Ovary (tissue), 9 donors: ENCODE results near the gene KNOP1. TPM values are rescaled to one million over a fixed set of nuclear protein-coding genes. Genes with fewer than 3 reads are reported as not detected.

Experiments
- DNase-seq, 5 donors: peaks; one replicate each; pipeline ENCODE4 v3.0.0-alpha.2; 2019 to 2020
- H3K27ac ChIP-seq, 2 donors: fragments of 200-600 bp; one replicate each; pipeline versions ENCODE4 v1.5.1 to v1.8.0; 2019 to 2022
- H3K27me3 ChIP-seq: fragments of 200-600 bp; one replicate; pipeline ENCODE4 v1.8.0; 2022
- H3K36me3 ChIP-seq: fragments of 200-600 bp; sonication (generic); one replicate; pipeline ENCODE4 v1.5.1; 2019
- H3K4me1 ChIP-seq: one replicate; pipeline ENCODE4 v1.8.1; 2013; ENCODE audit warnings: mild to moderate bottlenecking, moderate library complexity; ENCODE audit not compliant: insufficient read depth
- H3K4me3 ChIP-seq: fragments of 200-600 bp; sonication (generic); one replicate; pipeline ENCODE4 v1.5.1; 2017
- H3K9me3 ChIP-seq, 2 donors: fragments of 200-600 bp in 1 of 2; sonication (generic) in 1 of 2; one replicate each; pipeline versions ENCODE4 v1.5.1 to v1.8.1; 2013 to 2019; ENCODE audit warnings: mild to moderate bottlenecking in 1 of 2, moderate library complexity in 1 of 2
- EP300 ChIP-seq: sonication (generic); formaldehyde crosslinking; IDR thresholded peaks from one replicate; pipeline ENCODE4 v1.6.1; 2017; ENCODE audit warnings: antibody characterized with exemption
- POLR2A ChIP-seq: fragments of 450-650 bp; IDR thresholded peaks from one replicate; pipeline ENCODE4 v1.6.1; 2017; ENCODE audit warnings: antibody characterized with exemption, mild to moderate bottlenecking, moderate library complexity
- WGBS, 3 donors: extraction: QIAGEN DNeasy Blood & Tissue Kit in 1 of 3; methylation state at CpG; one replicate each; pipeline versions ENCODE4 v1.1.5 to v1.1.7; 2013 to 2017; 5-methylcytosine and 5-hydroxymethylcytosine counted together
- intact Hi-C, 4 donors: fragments of 100-400 bp; cut with DNase I; formaldehyde crosslinking; loops; one replicate each; pipeline versions ENCODE4 v1.11.0 to v1.15.1; 2022 to 2023
- polyA plus RNA-seq, 2 donors: library from polyadenylated mRNA; stranded (reverse); fragments of 200-250 nt in 1 of 2; fragments of 350-450 nt in 1 of 2; fragmentation: Illumina TruSeq in 1 of 2; extraction: RNeasy Lipid Tissue Mini Kit (QIAGEN cat#74804) in 1 of 2; gene quantifications; one replicate each; pipeline ENCODE4 v1.2.3, GENCODE V29; 2013 to 2014
- total RNA-seq, 7 donors: library from RNA; depleted of rRNA in 2 of 7; stranded (reverse); fragments of >200 nt in 2 of 7; fragmentation: NEBNext Ultra II Directional in 3 of 7; extraction: Animal tissue kit (Norgen Biotek cat#: 25700) in 3 of 7; gene quantifications; one replicate each; pipeline versions ENCODE4 v1.1.0 to v1.2.4, GENCODE V29; 2016 to 2023
- TF ChIP-seq, protein P1 (sequence below), 3 donors: fragments of 450-650 bp in 2 of 3; fragments of 200-600 bp in 1 of 3; IDR thresholded peaks; one replicate each; pipeline versions ENCODE4 v1.5.1 to v1.8.0; 2016 to 2022; ENCODE audit warnings: antibody characterized with exemption in 3 of 3, mild to moderate bottlenecking in 1 of 3
- donor health status: DM: no; HTN: no; CAD: no; lungs with moderate emphysema.
- donor health status: DM: no; HTN: no; CAD: no.
- donor health status: Bipolar disorder and iron deficiency.
- donor health status: DM: yes; HTN: yes; CAD: no.
- donor health status: DM: no; HTN: no; CAD: no.
- donor health status: DM: yes; HTN: yes; CAD: no.

The KNOP1 gene
- total and polyA plus RNA-seq, 9 donors, result 6.4 to 29.9 (median 17.0) TPM

DNA sequence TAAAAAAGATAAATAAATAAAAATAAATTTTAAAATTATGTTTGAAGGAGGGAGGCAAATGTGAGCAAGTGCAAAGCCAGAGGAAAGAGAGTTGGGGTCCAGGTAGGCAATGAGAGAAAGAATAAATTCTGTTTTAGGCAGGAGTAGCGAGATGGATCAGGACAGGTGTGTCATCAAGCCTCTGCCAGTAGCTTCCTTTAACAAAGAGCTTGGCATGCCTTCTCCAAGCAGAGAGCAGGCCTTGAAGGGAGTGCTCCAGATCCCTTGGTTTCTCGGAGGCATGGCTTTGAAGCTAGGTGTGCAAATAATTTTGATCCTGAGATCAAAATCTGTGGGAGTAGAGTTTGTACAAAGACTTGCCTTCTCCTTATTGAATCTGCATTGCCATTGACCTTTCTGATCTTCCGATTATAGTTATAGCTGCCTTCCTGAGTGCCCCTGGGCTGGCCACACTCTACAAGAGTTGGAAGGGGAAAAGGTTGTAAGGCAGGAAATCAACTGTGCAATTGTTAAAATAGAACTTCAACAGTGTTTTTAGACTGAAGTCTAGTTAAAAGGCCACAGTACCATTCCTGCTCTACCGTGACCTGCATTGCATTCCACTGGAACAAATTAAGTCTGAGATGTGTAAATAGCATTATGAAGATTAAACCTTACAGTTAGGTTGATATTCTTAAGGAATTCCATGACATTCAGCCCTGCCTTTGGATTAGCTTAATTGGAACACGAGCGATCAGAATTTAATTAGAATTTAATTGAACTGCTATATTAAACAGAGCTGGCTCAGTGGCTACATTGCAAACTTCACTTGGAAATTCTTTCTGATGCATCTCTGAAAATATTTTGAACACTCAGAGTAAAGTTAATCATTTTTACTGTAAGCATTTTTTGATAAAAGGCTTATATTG, 33.7 kb upstream of the KNOP1 start:
- no peak for DNase-seq
- no peaks in the 10 kb centered on the region for H3K9me3 ChIP-seq
- 63 to 69% (median 63%) methylated on average over 6 of the region's 6 CpGs for WGBS, 3 donors
- no peak for TF ChIP-seq EP300
- TF ChIP-seq, protein P1, sequence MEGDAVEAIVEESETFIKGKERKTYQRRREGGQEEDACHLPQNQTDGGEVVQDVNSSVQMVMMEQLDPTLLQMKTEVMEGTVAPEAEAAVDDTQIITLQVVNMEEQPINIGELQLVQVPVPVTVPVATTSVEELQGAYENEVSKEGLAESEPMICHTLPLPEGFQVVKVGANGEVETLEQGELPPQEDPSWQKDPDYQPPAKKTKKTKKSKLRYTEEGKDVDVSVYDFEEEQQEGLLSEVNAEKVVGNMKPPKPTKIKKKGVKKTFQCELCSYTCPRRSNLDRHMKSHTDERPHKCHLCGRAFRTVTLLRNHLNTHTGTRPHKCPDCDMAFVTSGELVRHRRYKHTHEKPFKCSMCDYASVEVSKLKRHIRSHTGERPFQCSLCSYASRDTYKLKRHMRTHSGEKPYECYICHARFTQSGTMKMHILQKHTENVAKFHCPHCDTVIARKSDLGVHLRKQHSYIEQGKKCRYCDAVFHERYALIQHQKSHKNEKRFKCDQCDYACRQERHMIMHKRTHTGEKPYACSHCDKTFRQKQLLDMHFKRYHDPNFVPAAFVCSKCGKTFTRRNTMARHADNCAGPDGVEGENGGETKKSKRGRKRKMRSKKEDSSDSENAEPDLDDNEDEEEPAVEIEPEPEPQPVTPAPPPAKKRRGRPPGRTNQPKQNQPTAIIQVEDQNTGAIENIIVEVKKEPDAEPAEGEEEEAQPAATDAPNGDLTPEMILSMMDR (IDR thresholded peaks at IDR 0.05), result no peak
- no peak for TF ChIP-seq POLR2A
- H3K27me3 ChIP-seq, result no peaks in the 10 kb centered on the region
- peaks cover 4% of the 10 kb centered on the region for H3K4me1 ChIP-seq
- no peak overlapping the region for H3K4me3 ChIP-seq
- H3K27ac ChIP-seq, result no peak overlapping the region
- intact Hi-C loops, result no loop called here
- H3K36me3 ChIP-seq, result no peaks in the 10 kb centered on the region

DNA sequence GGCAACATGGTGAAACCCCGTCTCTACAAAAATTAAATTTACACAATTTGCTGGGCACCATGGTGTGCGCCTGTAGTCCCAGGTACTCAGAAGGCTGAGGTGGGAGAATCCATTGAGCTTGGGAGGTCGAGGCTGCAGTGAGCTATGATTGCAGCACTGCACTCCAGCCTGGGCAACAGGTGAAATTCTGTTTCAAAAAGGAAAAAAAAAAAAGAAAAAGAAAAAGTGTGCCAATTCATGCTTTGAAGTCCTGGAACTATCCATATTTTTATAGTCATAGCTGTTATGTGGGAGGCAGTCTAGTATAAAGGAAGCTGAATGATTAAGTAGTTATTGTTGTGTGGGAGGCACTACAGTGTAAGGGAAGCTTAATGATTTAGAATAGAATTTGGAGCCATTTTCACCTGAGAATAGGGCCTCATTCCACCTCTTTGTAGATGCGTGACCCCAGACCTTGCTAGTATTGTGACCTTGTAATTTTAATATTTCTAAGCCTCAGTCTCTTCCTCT, 31.6 kb upstream of the KNOP1 start:
- WGBS, 3 donors, result 81 to 85% (median 83%) methylated on average over 4 of the region's 4 CpGs
- no peak overlapping the region for H3K4me3 ChIP-seq
- no peaks in the 10 kb centered on the region for H3K36me3 ChIP-seq
- no peak overlapping the region for H3K27ac ChIP-seq
- DNase-seq, result no peak
- intact Hi-C loops, result no loop called here
- no peak for TF ChIP-seq POLR2A
- TF ChIP-seq, protein P1 (IDR thresholded peaks at IDR 0.05), result no peak
- TF ChIP-seq EP300, result no peak
- H3K27me3 ChIP-seq, result no peaks in the 10 kb centered on the region
- H3K4me1 ChIP-seq, result peaks cover 4% of the 10 kb centered on the region
- H3K9me3 ChIP-seq, result no peaks in the 10 kb centered on the region

DNA sequence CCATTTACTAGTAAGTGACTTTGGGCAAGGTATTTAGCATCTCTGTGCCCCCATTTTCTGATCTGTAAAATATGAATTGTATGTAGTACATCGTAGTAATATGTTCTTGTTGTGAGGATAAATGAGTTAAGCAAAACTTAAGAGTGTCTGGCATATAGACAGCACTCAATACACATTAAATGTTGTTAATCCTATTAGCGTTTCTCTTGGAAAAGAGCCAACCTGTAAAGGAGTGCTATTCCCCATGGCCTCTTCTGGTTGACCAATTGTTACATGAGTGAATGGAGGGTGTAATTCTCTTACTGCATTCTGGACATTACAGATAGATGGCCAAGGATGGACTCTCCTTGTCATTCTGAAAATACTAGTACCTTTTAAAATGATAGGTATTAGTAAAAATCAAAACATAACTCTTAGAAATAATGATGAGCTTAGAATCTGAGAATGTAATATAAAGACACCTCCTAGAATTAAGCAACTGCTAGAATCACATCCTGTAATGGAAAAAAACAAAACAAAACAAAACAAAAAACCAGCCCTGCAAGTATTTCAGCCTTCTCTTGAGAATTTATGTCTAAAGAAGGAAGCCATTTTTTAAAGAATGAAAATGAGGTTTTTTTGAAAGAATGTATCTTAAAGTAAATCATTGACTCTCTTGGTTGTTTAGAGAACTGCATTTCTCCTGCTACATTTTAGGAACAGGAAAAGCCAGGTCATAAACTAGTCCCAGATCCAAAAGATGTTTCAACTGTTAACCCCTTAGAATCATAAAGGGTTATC, 30.6 kb upstream of the KNOP1 start:
- H3K27ac ChIP-seq, result no peak overlapping the region
- H3K36me3 ChIP-seq, result no peaks in the 10 kb centered on the region
- intact Hi-C loops, result no loop called here
- no peaks in the 10 kb centered on the region for H3K9me3 ChIP-seq
- H3K4me1 ChIP-seq, result no peaks in the 10 kb centered on the region
- TF ChIP-seq POLR2A, result no peak
- TF ChIP-seq EP300, result no peak
- no peak for DNase-seq
- H3K4me3 ChIP-seq, result no peak overlapping the region
- H3K27me3 ChIP-seq, result no peaks in the 10 kb centered on the region
- 50 to 57% (median 53%) methylated on average over 2 of the region's 2 CpGs for WGBS, 3 donors

DNA sequence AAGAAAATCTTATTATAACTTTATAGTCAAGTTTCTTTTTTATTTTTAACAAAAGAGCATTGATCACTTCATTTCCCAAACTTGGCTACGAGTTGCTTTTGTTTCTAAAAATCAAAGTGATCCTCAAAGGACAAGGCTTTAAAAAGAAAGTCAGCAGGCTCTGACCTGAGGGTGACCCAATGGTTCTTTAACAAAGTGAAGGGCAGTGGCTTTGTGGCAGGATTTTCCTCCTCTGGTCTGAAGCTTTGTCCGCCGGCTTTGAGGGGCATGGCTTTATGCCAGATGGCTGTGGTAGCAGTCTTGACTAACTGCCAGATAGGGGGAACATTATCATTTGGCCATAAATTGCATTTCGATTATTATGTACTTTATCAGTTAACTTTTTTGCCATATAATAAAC, 28.5 kb upstream of the KNOP1 start:
- WGBS, 3 donors, result 57 to 66% (median 66%) methylated on average over 4 of the region's 4 CpGs
- Histone ChIP-seq H3K27me3 (no peaks in the 10 kb centered on the region), H3K9me3 (no peaks in the 10 kb centered on the region), H3K36me3 (no peaks in the 10 kb centered on the region), H3K4me3 (no peak overlapping the region), H3K4me1 (no peaks in the 10 kb centered on the region), H3K27ac (no peak overlapping the region)
- DNase-seq, result no peak
- intact Hi-C loops, result no loop called here
- TF ChIP-seq EP300, result no peak
- TF ChIP-seq POLR2A, result no peak
- TF ChIP-seq, protein P1 (IDR thresholded peaks at IDR 0.05), result no peak
